ENCODE data around the gene PMFBP1. TPM values are rescaled to one million over a fixed set of nuclear protein-coding genes. Genes with fewer than 3 reads are reported as not detected.

PMFBP1 gene, protein sequence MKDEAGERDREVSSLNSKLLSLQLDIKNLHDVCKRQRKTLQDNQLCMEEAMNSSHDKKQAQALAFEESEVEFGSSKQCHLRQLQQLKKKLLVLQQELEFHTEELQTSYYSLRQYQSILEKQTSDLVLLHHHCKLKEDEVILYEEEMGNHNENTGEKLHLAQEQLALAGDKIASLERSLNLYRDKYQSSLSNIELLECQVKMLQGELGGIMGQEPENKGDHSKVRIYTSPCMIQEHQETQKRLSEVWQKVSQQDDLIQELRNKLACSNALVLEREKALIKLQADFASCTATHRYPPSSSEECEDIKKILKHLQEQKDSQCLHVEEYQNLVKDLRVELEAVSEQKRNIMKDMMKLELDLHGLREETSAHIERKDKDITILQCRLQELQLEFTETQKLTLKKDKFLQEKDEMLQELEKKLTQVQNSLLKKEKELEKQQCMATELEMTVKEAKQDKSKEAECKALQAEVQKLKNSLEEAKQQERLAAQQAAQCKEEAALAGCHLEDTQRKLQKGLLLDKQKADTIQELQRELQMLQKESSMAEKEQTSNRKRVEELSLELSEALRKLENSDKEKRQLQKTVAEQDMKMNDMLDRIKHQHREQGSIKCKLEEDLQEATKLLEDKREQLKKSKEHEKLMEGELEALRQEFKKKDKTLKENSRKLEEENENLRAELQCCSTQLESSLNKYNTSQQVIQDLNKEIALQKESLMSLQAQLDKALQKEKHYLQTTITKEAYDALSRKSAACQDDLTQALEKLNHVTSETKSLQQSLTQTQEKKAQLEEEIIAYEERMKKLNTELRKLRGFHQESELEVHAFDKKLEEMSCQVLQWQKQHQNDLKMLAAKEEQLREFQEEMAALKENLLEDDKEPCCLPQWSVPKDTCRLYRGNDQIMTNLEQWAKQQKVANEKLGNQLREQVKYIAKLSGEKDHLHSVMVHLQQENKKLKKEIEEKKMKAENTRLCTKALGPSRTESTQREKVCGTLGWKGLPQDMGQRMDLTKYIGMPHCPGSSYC
- 100 to 1,000 TPM in 1 of 4 donors, 10 to 100 TPM in 1, 1 to 10 TPM in 2; 1.8 to 108 (median 11.4) TPM for total RNA-seq

DNA sequence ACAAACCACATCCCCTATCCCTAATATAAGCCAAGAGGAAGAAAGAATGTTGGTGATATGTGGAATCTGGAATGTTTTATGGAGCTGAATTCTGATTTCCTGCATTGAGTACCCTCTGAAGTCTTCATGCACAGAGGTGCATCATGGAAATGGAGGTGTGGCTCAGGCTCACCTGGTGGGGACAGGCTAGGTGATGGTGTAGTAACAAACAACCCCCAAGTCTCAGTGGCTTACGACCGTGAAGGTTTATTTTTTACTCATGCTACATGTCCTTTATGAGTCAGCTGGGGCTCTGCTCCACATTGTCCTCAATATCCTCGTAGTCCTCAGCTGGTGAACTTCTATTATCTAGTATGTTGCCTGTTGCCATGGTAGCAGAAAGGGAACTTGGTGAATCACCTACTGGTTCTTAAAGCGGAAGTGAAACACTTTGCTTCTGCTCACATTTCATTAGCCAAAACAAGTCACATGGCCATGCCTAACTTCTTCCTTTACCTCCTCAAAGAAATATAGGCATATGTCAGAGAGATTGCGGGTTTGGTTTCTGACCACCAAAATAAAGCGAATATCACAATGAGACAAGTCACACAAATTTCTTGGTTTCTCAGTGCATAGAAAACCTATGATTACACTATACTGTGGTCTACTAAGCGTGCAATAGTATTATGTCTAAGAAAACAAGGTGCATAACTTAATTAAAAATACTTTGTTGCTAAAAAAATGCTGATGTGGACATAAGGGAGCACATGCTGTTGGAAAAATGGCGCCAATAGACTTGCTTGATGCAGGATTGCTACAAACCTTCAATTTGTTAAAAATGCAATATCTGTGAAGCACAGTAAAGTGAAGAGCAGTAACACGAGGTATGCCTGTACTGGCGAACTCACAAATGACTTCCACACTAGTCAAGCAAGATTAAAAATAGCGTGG, at the start of gene PMFBP1:
TSS of gene PMFBP1 (minus strand) at position 51 of the 930 bp plus-strand sequence. CDS start 947 bp downstream, outside the sequence.
- H3K4me3 ChIP-seq = no peak within 1 kb of the TSS
- H3K4me1 ChIP-seq = no peaks in the 10 kb centered on the region
- peak in 2 of 3 donors; percentile 55 to 64 for DNase-seq
- no peaks in the 10 kb centered on the region for H3K36me3 ChIP-seq
- no peaks in the 10 kb centered on the region for H3K27me3 ChIP-seq
- TF ChIP-seq, protein P1, sequence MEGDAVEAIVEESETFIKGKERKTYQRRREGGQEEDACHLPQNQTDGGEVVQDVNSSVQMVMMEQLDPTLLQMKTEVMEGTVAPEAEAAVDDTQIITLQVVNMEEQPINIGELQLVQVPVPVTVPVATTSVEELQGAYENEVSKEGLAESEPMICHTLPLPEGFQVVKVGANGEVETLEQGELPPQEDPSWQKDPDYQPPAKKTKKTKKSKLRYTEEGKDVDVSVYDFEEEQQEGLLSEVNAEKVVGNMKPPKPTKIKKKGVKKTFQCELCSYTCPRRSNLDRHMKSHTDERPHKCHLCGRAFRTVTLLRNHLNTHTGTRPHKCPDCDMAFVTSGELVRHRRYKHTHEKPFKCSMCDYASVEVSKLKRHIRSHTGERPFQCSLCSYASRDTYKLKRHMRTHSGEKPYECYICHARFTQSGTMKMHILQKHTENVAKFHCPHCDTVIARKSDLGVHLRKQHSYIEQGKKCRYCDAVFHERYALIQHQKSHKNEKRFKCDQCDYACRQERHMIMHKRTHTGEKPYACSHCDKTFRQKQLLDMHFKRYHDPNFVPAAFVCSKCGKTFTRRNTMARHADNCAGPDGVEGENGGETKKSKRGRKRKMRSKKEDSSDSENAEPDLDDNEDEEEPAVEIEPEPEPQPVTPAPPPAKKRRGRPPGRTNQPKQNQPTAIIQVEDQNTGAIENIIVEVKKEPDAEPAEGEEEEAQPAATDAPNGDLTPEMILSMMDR (IDR thresholded peaks at IDR 0.05) = no peak
- no peak for TF ChIP-seq POLR2A (IDR thresholded peaks at IDR 0.05)
- H3K9me3 ChIP-seq = no peaks in the 10 kb centered on the region
- no peak within 1 kb of the TSS for H3K27ac ChIP-seq

DNA sequence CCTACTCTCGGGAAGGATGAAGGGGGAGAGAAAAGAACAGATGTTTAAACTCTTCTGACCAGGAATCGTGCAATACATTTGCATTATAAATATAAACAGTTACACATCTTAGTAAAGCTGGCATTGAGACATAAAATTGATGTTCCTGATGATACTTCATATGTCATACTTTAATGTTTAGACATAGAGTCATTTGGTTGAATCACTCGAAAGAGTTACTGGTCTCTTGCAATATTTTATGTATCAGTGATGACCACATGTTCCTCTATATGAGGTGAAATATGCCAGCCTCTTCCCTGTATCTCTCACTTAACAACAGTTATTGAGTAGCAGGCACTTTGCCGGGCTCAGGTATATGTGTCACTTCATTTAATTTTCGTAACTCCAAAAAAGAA, 49.7 kb upstream of the PMFBP1 start:
- H3K36me3 ChIP-seq = no peaks in the 10 kb centered on the region
- no peak overlapping the region for H3K4me3 ChIP-seq
- no peak for DNase-seq
- no peak overlapping the region for H3K27ac ChIP-seq
- no peaks in the 10 kb centered on the region for H3K9me3 ChIP-seq
- TF ChIP-seq, protein P1 (IDR thresholded peaks at IDR 0.05) = no peak
- TF ChIP-seq POLR2A (IDR thresholded peaks at IDR 0.05) = no peak
- no peaks in the 10 kb centered on the region for H3K27me3 ChIP-seq
- no peaks in the 10 kb centered on the region for H3K4me1 ChIP-seq

DNA sequence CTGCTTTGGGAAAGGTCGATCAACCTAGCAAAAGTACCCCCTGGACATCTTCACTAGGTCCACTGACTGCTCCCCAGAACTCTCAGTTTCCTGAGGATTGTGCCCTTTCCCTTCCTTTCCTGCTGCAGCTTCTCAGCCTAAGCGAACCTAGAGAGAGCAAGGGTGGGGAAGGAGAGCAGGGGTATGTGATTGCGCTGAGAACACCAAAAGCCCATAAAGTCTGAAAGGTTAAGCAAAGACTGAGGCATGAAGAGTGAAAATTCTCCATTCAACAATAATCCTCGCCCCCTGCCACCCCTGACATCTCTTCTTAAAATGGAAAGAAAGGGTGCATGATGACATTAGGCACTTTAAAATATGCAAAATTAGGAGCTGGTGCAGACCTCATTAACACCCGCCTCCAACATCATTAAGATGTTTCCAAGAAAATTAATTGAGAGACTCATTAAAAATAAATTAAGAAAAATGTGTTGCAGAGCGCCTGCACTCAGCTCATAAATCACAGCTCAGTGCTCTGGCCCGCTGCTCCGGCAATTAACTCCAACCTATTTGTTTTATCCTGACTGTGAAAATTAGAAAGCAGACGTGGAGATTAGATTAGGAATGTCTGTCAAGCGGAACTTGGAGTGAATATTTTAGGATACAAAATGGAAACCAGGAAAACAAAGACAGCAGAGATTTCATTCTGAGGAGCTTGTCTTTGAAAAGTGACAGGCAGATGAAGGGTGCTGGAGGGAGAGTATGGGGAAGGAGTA, 49.1 kb upstream of the PMFBP1 start:
- TF ChIP-seq, protein P1 (IDR thresholded peaks at IDR 0.05) = no peak
- no peak for TF ChIP-seq POLR2A (IDR thresholded peaks at IDR 0.05)
- Histone ChIP-seq H3K4me1 (no peaks in the 10 kb centered on the region), H3K9me3 (no peaks in the 10 kb centered on the region), H3K27ac (no peak overlapping the region), H3K36me3 (no peaks in the 10 kb centered on the region), H3K27me3 (no peaks in the 10 kb centered on the region), H3K4me3 (no peak overlapping the region)
- DNase-seq = no peak

DNA sequence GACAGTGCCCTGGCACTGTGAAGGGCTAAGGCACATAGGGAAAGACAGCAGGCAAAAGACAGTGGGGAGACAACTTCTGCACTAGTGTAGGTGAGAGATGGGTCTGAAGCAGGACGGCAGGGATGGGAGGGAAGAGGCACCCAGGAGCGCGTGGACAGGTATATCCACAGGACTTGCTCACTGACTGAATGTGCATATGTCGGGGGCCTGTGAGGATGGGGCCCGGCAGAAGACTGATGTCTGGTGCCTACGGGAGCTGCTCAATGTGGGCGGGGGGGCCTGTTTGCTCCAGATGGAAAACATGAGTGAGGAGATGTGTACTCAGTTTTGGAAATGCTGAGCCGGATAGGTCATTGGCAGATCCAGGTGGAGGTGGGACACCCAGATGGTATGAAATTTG, 47.3 kb upstream of the PMFBP1 start:
- DNase-seq = no peak
- H3K27me3 ChIP-seq = no peaks in the 10 kb centered on the region

More for the DNA sequence above, 47.3 kb upstream of the PMFBP1 start:
- Histone ChIP-seq H3K9me3 (no peaks in the 10 kb centered on the region), H3K27ac (no peak overlapping the region), H3K4me3 (no peak overlapping the region), H3K36me3 (no peaks in the 10 kb centered on the region), H3K4me1 (no peaks in the 10 kb centered on the region)
- TF ChIP-seq, protein P1 (IDR thresholded peaks at IDR 0.05) = no peak
- no peak for TF ChIP-seq POLR2A (IDR thresholded peaks at IDR 0.05)

Measured in Peyer's patch (tissue), 4 donors.